Stimulated activated CD4-positive, alpha-beta T cell treated with anti-CD3 and anti-CD28 coated beads, Interleukin-4, amount 100 ng/mL, for 48 hours (primary cell): Measurements from ENCODE around the gene PLBD1.
A peak's percentile ranks its signal among the peaks of the same experiment; 100 is the strongest.

Source experiments
- DNase-seq, 2 donors: peaks; one replicate each; pipeline ENCODE4 v3.0.0-alpha.2; 2020; ENCODE audit warnings: low read depth in 2 of 2

PLBD1 gene

DNA sequence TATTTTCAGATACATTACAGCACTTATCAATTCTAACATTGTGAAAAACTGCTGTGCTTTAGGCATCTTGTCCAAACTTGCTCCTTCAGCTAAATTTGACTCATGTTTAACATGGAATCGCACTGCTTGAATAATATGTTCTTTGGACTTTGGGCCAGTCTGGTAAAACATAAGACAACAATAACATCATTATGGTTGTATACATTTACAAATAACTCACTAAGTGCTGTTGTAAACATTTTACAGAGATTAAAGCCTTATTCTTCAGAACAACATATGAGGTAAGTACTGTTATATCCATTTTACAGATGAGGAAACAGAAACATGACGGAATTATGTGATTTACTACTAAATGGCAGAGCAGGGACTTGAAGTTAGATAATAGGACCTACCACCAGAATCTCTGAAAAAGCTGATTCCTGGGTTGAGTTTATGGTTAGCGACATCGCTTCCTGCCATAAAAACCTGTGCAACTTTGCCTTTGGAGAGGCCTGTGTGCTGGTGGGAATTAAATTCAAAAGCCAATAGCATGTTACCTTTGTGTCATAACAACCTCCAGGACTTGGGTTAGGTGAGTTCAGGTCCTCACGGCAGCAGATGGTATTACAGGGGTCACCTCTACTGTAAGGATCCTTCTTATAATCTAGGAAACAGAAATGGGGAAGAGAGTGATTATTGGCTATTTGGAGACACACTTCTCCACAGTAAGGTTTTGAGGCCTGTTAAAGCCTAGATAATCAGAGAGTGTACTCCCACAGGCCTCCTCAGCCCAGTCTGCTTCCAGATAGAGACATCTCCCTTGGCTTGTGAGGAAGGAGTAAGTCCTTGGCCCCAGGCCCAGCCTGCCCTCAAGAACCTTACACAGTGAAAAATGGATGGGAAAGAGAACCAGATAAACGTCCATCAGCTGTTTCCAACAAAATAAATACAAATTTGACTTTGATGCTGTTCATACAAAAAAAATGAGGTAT, 61.8 kb downstream of the PLBD1 start:
- no peak for DNase-seq

DNA sequence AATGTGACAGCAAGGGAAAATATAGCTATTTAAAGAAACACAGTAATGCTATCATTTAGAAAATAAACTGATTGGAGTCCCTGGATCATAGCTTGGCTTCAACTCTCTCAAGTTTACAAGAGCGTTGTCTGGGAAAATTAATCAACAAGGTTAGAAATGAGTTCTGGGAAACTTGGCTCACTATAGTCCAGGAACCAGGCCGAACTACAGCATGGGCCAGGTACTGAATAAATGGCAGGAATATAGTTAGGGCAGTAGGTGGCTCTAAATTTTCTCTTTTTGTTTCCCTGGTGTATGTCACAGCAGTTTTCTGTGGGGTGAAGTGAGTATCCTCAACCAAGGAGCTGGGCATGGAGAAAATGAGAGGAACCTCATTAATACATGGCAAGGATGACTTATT, 72.4 kb downstream of the PLBD1 start:
- DNase-seq = no peak

DNA sequence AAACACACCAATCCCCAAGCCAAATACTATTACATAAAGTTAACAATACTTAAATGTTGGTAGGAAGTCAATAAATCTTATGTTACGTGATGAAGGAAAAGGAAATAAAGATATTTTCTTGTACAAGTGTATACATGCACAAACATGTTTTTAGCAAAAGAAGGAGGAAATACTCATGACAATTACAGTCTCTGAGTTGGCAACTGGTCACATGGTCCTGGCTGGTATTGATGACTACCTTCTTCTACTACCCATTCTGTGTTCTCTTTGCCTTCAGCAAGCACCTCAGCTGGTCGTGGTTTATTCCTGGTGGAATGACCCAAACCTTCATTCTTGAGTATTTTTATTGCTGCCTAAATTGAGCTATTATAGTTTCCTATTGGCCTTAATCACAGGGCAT, 84.8 kb downstream of the PLBD1 start:
- DNase-seq = no peak

DNA sequence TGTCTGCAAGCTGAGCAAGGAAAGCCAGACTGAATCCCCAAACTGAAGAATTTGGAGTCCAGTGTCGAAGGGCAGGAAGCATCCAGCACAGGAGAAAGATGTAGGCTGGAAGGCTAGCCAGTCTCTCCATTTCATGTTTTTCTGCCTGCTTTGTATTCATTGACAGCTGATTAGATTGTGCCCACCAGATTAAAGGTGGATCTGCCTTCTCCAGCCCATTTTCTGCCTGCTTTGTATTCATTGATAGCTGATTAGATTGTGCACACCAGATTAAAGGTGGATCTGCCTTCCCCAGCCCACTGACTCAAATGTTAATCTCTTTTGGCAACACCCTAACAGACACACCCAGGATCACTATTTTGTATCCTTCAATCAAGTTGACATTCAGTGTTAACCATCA, 85.3 kb downstream of the PLBD1 start:
- DNase-seq = no peak

DNA sequence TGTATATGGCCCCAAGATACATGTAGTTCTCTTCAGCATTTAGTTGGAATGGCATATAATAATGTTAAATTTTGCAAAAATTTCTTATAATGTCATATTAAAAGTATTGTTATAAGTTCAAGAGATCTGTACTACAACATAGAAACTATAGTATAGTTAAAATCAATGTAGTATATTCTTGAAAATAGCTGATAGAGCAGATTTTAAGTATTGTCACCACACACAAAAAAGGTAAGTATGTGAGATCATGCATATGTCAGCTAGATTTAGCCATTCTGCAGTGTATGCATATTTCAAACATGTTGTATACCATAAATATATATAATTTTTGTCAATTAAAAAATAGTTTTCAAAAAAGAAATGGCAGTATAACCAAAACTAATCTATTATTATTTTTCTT, 86.5 kb downstream of the PLBD1 start:
- no peak for DNase-seq

DNA sequence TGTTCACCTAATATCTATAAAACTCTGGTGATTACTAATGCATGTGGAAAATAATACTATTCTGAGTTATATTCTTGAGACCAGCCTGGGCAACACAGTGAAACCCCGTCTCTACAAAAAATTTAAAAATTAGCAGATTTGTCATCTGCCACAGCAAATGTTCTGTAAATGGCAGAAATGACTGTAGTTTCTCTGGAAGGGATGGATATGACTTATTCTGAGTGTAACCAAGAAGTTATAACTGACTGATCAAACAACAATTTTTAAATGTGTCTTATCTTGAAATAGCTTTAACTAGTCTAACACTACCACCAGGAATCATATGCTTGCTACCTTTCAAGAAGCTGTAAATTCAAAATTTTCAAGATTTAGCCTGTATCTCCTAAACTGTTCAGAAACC, 88.7 kb downstream of the PLBD1 start:
- DNase-seq = no peak

DNA sequence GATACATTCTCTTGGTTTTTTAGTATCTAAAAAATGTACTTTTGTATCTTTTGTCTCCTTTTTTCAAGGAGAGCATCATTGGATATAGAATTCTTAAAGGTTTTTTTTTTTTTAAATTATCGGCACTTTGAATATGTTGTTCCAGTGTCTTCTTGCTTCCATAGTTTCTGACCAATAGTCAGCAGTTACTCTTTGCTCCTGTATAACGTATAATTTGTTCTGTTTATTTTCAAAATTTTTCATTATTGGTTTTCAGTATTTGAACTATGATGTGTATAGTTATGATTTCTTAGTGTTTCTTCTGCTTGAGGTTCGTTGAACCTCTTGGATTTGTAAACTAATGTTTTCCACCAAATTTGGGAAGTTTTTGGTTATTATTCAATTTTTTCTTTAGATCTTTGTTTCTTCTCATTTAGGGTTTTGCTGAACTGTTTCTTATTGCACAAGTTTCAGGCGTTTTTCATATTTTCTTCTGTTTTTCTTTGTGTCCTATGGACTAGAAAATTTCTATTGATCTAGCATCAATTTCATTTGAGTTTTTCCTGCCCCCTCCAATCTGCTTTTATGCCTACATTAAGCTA, 93.9 kb downstream of the PLBD1 start:
- DNase-seq = no peak

DNA sequence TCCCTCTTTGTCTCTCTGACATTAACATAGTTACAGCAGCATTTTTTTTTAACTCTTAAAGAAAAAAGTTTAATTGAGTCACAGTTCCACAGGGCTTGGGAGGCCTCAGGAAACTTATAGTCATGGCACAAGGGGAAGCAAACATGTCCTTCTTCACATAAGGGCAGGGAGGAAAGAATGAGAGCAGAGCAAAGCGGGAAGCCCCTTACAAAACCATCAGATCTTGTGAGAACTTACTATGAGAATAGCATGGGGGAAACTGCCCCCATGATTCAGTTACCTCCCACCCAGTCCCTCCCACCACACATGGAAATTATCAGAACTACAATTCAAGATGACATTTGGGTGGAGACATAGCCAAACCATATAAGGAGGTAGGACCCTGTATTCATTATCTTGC, 96.2 kb downstream of the PLBD1 start:
- no peak for DNase-seq

DNA sequence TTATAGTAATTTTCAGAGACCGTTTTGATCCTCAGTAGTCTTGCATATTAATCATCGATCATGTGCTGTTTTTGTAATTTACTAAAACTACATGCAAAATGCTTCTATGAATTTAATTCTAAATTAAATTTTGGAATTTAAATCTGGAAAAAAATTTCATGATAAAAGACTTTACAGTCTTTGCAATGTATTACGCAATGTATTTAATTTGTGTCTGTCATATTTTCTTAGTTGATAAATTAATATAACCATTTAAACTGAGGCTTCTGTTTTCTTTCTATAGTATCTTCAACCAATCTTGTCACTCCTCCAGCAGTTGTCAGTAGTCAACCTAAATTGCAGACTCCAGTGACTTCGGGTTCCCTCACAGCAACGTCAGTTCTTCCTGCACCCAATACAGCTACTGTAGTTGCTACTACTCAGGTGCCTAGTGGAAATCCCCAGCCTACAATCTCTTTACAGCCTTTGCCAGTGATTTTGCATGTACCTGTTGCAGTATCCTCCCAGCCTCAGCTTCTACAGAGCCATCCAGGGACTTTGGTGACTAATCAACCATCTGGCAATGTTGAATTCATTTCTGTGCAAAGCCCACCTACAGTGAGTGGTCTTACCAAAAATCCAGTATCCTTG, 107.4 kb downstream of the PLBD1 start:
- no peak for DNase-seq

DNA sequence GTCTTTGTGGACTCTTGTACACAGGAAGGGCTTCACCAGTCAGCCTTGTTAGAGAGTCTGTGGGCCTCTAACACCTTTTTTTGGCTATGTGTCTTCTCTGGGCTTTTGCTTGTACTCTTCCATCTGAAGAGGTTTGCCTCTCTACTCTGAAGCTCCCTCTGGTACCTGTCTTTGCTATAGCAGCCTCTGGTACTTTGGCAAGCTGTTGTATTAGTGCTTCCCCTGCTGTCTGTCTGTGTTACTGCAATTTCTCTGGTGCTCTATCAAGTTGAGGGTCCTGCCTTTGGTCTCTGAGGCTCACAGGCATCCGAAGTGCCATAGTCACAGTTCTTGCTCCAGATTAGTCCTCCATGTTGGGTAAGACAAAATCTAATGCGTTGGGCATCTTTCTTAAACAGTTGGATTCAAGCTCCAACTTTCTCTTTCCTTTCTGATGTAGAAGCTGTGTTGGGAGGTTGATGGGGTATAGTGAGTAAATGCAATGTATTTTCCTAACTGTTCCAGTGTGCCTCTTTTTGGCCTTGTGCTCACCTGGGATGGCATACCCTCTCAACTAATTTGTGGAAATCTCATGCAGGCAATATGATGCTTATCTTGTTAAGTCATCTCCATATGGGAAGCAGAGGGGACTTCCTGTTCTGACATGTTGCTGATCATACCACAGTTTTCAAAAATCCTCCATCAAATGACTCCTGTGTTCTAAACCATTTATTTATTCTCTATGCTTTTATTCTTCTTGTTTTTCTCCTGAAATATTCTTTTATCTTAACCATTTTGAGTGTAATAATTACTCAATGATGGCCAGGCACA, 113.4 kb downstream of the PLBD1 start:
- peak in 1 of 2 donors; percentile 8 for DNase-seq
